HepG2 (cell line): Measurements from ENCODE around the gene EIF5B. TPM values are rescaled to one million over a fixed set of nuclear protein-coding genes. Genes with fewer than 3 reads are reported as not detected.

Source experiments
- ADNP ChIP-seq: sonication (generic); formaldehyde crosslinking; IDR thresholded peaks from 2 replicates; pipeline ENCODE4 v1.4.0; 2020; ENCODE audit warnings: missing genetic modification reagents
- EED ChIP-seq: sonication (generic); formaldehyde crosslinking; IDR thresholded peaks from 2 replicates; pipeline ENCODE4 v1.5.0; 2020; ENCODE audit warnings: mild to moderate bottlenecking, missing genetic modification reagents
- EZH2 ChIP-seq: conservative IDR thresholded peaks from 2 replicates; pipeline ENCODE4 v1.6.1; 2012; ENCODE audit warnings: mild to moderate bottlenecking, low read depth, low read length, moderate library complexity
- HHEX ChIP-seq: IDR thresholded peaks from 2 replicates; pipeline ENCODE4 v1.6.1; 2016; ENCODE audit warnings: control low read depth
- JUND ChIP-seq: sonication (generic); formaldehyde crosslinking; IDR thresholded peaks from 2 replicates; pipeline ENCODE4 v1.8.0; 2022; ENCODE audit warnings: mild to moderate bottlenecking, missing genetic modification reagents
- KLF15 ChIP-seq: sonication (generic); formaldehyde crosslinking; IDR thresholded peaks from 2 replicates; pipeline ENCODE4 v1.8.1; 2023; ENCODE audit warnings: borderline replicate concordance, mild to moderate bottlenecking, inconsistent platforms, missing genetic modification reagents, mixed read lengths
- POGK ChIP-seq: sonication (generic); formaldehyde crosslinking; conservative IDR thresholded peaks from 2 replicates; pipeline ENCODE4 v1.8.0; 2022; ENCODE audit warnings: mild to moderate bottlenecking, moderate library complexity, missing genetic modification reagents
- POGZ ChIP-seq: sonication (generic); formaldehyde crosslinking; IDR thresholded peaks from 2 replicates; pipeline ENCODE4 v1.4.0; 2020; ENCODE audit warnings: mild to moderate bottlenecking, missing genetic modification reagents
- PREB ChIP-seq: sonication (generic); formaldehyde crosslinking; IDR thresholded peaks from 2 replicates; pipeline ENCODE4 v1.4.0; 2020; ENCODE audit warnings: missing genetic modification reagents
- RORA ChIP-seq: sonication (generic); formaldehyde crosslinking; IDR thresholded peaks from 2 replicates; pipeline ENCODE4 v1.5.0; 2020; ENCODE audit warnings: mild to moderate bottlenecking, missing genetic modification reagents, moderate library complexity
- STAT5B ChIP-seq: sonication (generic); formaldehyde crosslinking; IDR thresholded peaks from 2 replicates; pipeline ENCODE4 v1.4.0; 2020; ENCODE audit warnings: missing genetic modification reagents
- ZBTB33 ChIP-seq: sonication (generic); formaldehyde crosslinking; IDR thresholded peaks from 2 replicates; pipeline ENCODE4 v1.4.0; 2020; ENCODE audit warnings: missing genetic modification reagents
- ZFP37 ChIP-seq: sonication (generic); formaldehyde crosslinking; IDR thresholded peaks from 2 replicates; pipeline ENCODE4 v1.4.0; 2020; ENCODE audit warnings: missing genetic modification reagents, borderline replicate concordance
- ZFX ChIP-seq: sonication (generic); formaldehyde crosslinking; IDR thresholded peaks from 2 replicates; pipeline ENCODE4 v1.4.0; 2020; ENCODE audit warnings: mild to moderate bottlenecking, low read depth, missing genetic modification reagents, moderate library complexity
- ZNF672 ChIP-seq: sonication (generic); formaldehyde crosslinking; IDR thresholded peaks from 2 replicates; pipeline ENCODE4 v1.8.1; 2022; ENCODE audit warnings: missing genetic modification reagents
- polyA plus RNA-seq, 8 experiments: library from polyadenylated mRNA; depleted of rRNA in 3 of 8; stranded (reverse) in 7 of 8; unstranded in 1 of 8; fragments of >200 nt; fragmentation: Illumina TruSeq in 4 of 8; extraction: Trizol in 4 of 8; gene quantifications; 2 replicates each; pipeline versions ENCODE4 v1.2.1 to v1.2.3, GENCODE V29; 2011 to 2016; ENCODE audit warnings: low read depth in 4 of 8, missing spikeins in 1 of 8, mixed read lengths in 1 of 8; ENCODE audit not compliant: insufficient read depth in 1 of 8
- total RNA-seq, 5 experiments: library from RNA; depleted of rRNA; stranded (reverse); fragments of >200 nt; fragmentation: Illumina TruSeq; extraction: Trizol; gene quantifications; 2 replicates each; pipeline ENCODE4 v1.2.3, GENCODE V29; 2016; ENCODE audit warnings: low read depth in 1 of 5
- TF ChIP-seq, protein P1 (sequence below): sonication (generic); formaldehyde crosslinking; IDR thresholded peaks from 2 replicates; pipeline ENCODE4 v1.4.0; 2020; ENCODE audit warnings: missing genetic modification reagents
- TF ChIP-seq, protein P2 (sequence below), 2 experiments: sonication (generic) in 1 of 2; formaldehyde crosslinking in 1 of 2; IDR thresholded peaks; 2 replicates each; pipeline versions ENCODE4 v1.4.0 to v1.6.1; 2018 to 2020; ENCODE audit warnings: missing genetic modification reagents in 2 of 2, borderline replicate concordance in 1 of 2, low read depth in 1 of 2, mild to moderate bottlenecking in 1 of 2, missing biosample characterization in 1 of 2
- TF ChIP-seq, protein P3 (sequence below): sonication (generic); formaldehyde crosslinking; IDR thresholded peaks from 2 replicates; pipeline ENCODE4 v1.4.0; 2020; ENCODE audit warnings: mild to moderate bottlenecking, missing genetic modification reagents

The EIF5B gene
- total and polyA plus RNA-seq, 2 of the 13 experiments (the other 11 are each of a cell fraction or from before 2014, with no cell fraction given) = 8.8 to 32.1 TPM

DNA sequence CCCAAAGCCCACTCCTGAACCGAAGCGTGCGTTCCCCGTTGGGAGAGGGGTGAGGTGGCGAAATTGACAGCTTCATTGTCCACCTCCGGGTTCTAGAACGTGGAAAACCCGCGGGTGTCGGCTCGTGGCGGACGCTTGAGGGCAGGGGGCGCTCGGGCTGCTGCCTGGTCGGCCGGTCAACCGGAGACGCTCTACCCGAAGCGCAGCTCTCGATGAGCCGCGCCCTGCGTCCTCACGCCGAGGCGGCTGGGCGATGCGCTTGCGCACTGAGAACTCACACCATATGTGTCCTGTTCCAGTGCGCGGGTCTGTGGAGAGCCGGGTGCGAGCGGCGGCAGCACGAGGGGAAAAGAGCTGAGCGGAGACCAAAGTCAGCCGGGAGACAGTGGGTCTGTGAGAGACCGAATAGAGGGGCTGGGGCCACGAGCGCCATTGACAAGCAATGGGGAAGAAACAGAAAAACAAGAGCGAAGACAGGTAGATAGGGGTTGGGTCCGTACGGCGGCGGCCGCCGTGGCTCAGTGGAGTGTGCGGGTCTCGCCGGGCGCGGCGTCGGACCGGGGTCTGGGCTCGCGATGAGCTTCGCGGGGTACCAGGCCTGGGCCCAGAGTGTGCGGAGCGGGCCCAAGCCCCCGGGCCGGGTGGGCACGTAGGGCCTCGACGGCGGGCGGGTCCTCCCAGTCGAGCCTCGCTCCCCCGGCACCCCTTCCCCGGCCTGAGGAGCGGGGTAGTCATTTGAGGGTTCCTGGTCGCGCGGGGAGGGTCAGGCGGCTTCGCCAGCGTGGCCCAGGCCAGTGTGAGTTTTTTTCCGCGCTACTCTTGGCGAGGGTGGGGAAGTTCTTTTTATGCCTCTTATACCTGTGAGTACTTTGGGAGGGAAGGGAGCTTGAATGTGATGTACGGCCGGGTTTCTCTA lies at the start of gene EIF5B (continued):
- TF ChIP-seq ADNP (CRISPR knock-in tag) (no peak), JUND (CRISPR knock-in tag) (peak; percentile 62; the same call in 1 of the 2 replicates), HHEX (no peak; the same call in 1 of the 2 replicates), PREB (no peak), RORA (0 out of 2 replicates have a peak, but pooled peaks have one; percentile 10), EZH2 (no peak), ZFP37 (CRISPR knock-in tag) (no peak), ZFX (peak; percentile 90), POGK (CRISPR knock-in tag) (peak; percentile 87; the same call in 1 of the 2 replicates), ZBTB33 (CRISPR knock-in tag) (peak; percentile 59; the same call in 1 of the 2 replicates), EED (CRISPR knock-in tag) (peak; percentile 73; the same call in 1 of the 2 replicates), POGZ (CRISPR knock-in tag) (peak; percentile 95), STAT5B (CRISPR knock-in tag) (no peak), KLF15 (peak; percentile 43; the same call in 1 of the 2 replicates), ZNF672 (peak; percentile 70; the same call in 1 of the 2 replicates)
- TF ChIP-seq, protein P1, sequence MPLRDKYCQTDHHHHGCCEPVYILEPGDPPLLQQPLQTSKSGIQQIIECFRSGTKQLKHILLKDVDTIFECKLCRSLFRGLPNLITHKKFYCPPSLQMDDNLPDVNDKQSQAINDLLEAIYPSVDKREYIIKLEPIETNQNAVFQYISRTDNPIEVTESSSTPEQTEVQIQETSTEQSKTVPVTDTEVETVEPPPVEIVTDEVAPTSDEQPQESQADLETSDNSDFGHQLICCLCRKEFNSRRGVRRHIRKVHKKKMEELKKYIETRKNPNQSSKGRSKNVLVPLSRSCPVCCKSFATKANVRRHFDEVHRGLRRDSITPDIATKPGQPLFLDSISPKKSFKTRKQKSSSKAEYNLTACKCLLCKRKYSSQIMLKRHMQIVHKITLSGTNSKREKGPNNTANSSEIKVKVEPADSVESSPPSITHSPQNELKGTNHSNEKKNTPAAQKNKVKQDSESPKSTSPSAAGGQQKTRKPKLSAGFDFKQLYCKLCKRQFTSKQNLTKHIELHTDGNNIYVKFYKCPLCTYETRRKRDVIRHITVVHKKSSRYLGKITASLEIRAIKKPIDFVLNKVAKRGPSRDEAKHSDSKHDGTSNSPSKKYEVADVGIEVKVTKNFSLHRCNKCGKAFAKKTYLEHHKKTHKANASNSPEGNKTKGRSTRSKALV (CRISPR knock-in tag) = peak; percentile 77; the same call in 1 of the 2 replicates
- TF ChIP-seq, protein P2, sequence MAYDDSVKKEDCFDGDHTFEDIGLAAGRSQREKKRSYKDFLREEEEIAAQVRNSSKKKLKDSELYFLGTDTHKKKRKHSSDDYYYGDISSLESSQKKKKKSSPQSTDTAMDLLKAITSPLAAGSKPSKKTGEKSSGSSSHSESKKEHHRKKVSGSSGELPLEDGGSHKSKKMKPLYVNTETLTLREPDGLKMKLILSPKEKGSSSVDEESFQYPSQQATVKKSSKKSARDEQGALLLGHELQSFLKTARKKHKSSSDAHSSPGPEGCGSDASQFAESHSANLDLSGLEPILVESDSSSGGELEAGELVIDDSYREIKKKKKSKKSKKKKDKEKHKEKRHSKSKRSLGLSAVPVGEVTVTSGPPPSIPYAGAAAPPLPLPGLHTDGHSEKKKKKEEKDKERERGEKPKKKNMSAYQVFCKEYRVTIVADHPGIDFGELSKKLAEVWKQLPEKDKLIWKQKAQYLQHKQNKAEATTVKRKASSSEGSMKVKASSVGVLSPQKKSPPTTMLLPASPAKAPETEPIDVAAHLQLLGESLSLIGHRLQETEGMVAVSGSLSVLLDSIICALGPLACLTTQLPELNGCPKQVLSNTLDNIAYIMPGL (CRISPR knock-in tag; IDR thresholded peaks at IDR 0.05; ENCODE audit: borderline replicate concordance in 1 of 2, low read depth in 1 of 2) = peak; percentile 96 to 99
- TF ChIP-seq, protein P3, sequence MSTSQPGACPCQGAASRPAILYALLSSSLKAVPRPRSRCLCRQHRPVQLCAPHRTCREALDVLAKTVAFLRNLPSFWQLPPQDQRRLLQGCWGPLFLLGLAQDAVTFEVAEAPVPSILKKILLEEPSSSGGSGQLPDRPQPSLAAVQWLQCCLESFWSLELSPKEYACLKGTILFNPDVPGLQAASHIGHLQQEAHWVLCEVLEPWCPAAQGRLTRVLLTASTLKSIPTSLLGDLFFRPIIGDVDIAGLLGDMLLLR (CRISPR knock-in tag) = peak; percentile 90
